Ovary (tissue), 9 donors: Measurements from ENCODE around the gene PGF. TPM values are rescaled to one million over a fixed set of nuclear protein-coding genes. Genes with fewer than 3 reads are reported as not detected.

Experiments used
- DNase-seq, 5 donors: peaks; one replicate each; pipeline ENCODE4 v3.0.0-alpha.2; 2019 to 2020
- H3K27ac ChIP-seq, 2 donors: fragments of 200-600 bp; one replicate each; pipeline versions ENCODE4 v1.5.1 to v1.8.0; 2019 to 2022
- H3K27me3 ChIP-seq: fragments of 200-600 bp; one replicate; pipeline ENCODE4 v1.8.0; 2022
- H3K36me3 ChIP-seq: fragments of 200-600 bp; sonication (generic); one replicate; pipeline ENCODE4 v1.5.1; 2019
- H3K4me1 ChIP-seq: one replicate; pipeline ENCODE4 v1.8.1; 2013; ENCODE audit warnings: mild to moderate bottlenecking, moderate library complexity; ENCODE audit not compliant: insufficient read depth
- H3K4me3 ChIP-seq: fragments of 200-600 bp; sonication (generic); one replicate; pipeline ENCODE4 v1.5.1; 2017
- H3K9me3 ChIP-seq, 2 donors: fragments of 200-600 bp in 1 of 2; sonication (generic) in 1 of 2; one replicate each; pipeline versions ENCODE4 v1.5.1 to v1.8.1; 2013 to 2019; ENCODE audit warnings: mild to moderate bottlenecking in 1 of 2, moderate library complexity in 1 of 2
- CTCF ChIP-seq, 3 donors: fragments of 450-650 bp in 2 of 3; fragments of 200-600 bp in 1 of 3; IDR thresholded peaks; one replicate each; pipeline versions ENCODE4 v1.5.1 to v1.8.0; 2016 to 2022; ENCODE audit warnings: antibody characterized with exemption in 3 of 3, mild to moderate bottlenecking in 1 of 3
- EP300 ChIP-seq: sonication (generic); formaldehyde crosslinking; IDR thresholded peaks from one replicate; pipeline ENCODE4 v1.6.1; 2017; ENCODE audit warnings: antibody characterized with exemption
- POLR2A ChIP-seq: fragments of 450-650 bp; IDR thresholded peaks from one replicate; pipeline ENCODE4 v1.6.1; 2017; ENCODE audit warnings: antibody characterized with exemption, mild to moderate bottlenecking, moderate library complexity
- WGBS, 3 donors: extraction: QIAGEN DNeasy Blood & Tissue Kit in 1 of 3; methylation state at CpG; one replicate each; pipeline versions ENCODE4 v1.1.5 to v1.1.7; 2013 to 2017; 5-methylcytosine and 5-hydroxymethylcytosine counted together
- intact Hi-C, 4 donors: fragments of 100-400 bp; cut with DNase I; formaldehyde crosslinking; loops; one replicate each; pipeline versions ENCODE4 v1.11.0 to v1.15.1; 2022 to 2023
- polyA plus RNA-seq, 2 donors: library from polyadenylated mRNA; stranded (reverse); fragments of 200-250 nt in 1 of 2; fragments of 350-450 nt in 1 of 2; fragmentation: Illumina TruSeq in 1 of 2; extraction: RNeasy Lipid Tissue Mini Kit (QIAGEN cat#74804) in 1 of 2; gene quantifications; one replicate each; pipeline ENCODE4 v1.2.3, GENCODE V29; 2013 to 2014
- total RNA-seq, 7 donors: library from RNA; depleted of rRNA in 2 of 7; stranded (reverse); fragments of >200 nt in 2 of 7; fragmentation: NEBNext Ultra II Directional in 3 of 7; extraction: Animal tissue kit (Norgen Biotek cat#: 25700) in 3 of 7; gene quantifications; one replicate each; pipeline versions ENCODE4 v1.1.0 to v1.2.4, GENCODE V29; 2016 to 2023
- donor health status: DM: no; HTN: no; CAD: no; lungs with moderate emphysema.
- donor health status: DM: no; HTN: no; CAD: no.
- donor health status: Bipolar disorder and iron deficiency.
- donor health status: DM: yes; HTN: yes; CAD: no.
- donor health status: DM: no; HTN: no; CAD: no.
- donor health status: DM: yes; HTN: yes; CAD: no.

PGF gene
- total and polyA plus RNA-seq, 9 donors, result 1.8 to 14.0 (median 4.2) TPM; not detected in 1

GRCh38 chr14:74936731-74937130 lies 18.7 kb downstream of the PGF start:
- H3K36me3 ChIP-seq, result no peaks in the 10 kb centered on the region
- intact Hi-C loops, result no loop called here
- 93 to 95% (median 94%) methylated on average over 8 of the region's 8 CpGs for WGBS, 3 donors
- H3K9me3 ChIP-seq, result no peaks in the 10 kb centered on the region
- no peak overlapping the region for H3K27ac ChIP-seq
- no peaks in the 10 kb centered on the region for H3K27me3 ChIP-seq
- peak in 1 of 5 donors; percentile 3 for DNase-seq
- no peak overlapping the region for H3K4me3 ChIP-seq
- peaks cover 14% of the 10 kb centered on the region for H3K4me1 ChIP-seq
- TF ChIP-seq EP300, result no peak
- no peak for TF ChIP-seq CTCF (IDR thresholded peaks at IDR 0.05)
- no peak for TF ChIP-seq POLR2A

DNA sequence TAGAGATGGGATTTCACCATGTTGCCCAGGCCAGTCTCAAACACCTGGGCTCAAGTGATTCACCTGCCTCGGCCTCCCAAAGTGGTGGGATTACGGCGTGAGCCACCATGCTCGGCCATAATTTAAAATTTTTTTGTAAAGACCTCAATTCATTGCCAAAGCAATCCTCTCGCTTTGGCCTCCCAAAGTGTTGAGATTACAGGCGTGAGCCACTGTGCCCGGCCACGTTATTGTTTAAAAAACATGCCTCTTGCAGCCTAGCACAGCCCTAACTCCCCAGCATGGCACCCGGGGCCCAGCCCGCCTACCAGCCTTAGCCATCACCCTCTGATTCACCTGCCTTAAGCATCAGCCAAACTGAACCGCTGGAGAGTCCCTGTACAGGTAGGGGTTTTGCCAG lies 19.2 kb downstream of the PGF start:
- Histone ChIP-seq H3K4me1 (peaks cover 14% of the 10 kb centered on the region), H3K9me3 (no peaks in the 10 kb centered on the region), H3K27ac (no peak overlapping the region), H3K36me3 (no peaks in the 10 kb centered on the region), H3K4me3 (no peak overlapping the region), H3K27me3 (no peaks in the 10 kb centered on the region)
- WGBS, 3 donors, result 89 to 95% (median 94%) methylated on average over 11 of the region's 11 CpGs
- TF ChIP-seq EP300, result no peak
- no peak for TF ChIP-seq POLR2A
- no peak for TF ChIP-seq CTCF (IDR thresholded peaks at IDR 0.05)
- intact Hi-C loops, result no loop called here
- peak in 1 of 5 donors; percentile 12 for DNase-seq

DNA sequence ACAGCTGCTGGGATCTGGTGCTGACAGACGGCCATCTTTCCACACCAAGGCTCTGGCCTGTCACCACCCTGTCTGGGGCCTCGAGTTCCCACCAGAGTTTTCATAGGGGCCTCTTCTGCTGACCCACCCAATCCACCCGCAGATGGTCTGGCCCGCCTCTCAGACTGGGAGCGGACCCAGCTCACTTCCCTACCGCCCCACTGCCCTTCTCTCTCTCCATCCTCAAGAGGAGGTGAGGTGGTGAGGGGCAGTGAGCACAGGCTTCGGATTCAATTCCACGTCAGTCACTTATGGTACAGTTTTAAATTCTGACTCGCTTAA lies 20.1 kb downstream of the PGF start:
- intact Hi-C loops, result no loop called here
- Histone ChIP-seq H3K36me3 (no peaks in the 10 kb centered on the region), H3K27me3 (no peaks in the 10 kb centered on the region), H3K27ac (no peak overlapping the region), H3K4me3 (no peak overlapping the region), H3K9me3 (no peaks in the 10 kb centered on the region), H3K4me1 (peaks cover 13% of the 10 kb centered on the region)
- peak in 1 of 5 donors; percentile 26 for DNase-seq
- WGBS, 3 donors, result 76 to 89% (median 77%) methylated on average over 9 of the region's 9 CpGs
- TF ChIP-seq POLR2A (no peak), CTCF (IDR thresholded peaks at IDR 0.05) (no peak), EP300 (no peak)

DNA sequence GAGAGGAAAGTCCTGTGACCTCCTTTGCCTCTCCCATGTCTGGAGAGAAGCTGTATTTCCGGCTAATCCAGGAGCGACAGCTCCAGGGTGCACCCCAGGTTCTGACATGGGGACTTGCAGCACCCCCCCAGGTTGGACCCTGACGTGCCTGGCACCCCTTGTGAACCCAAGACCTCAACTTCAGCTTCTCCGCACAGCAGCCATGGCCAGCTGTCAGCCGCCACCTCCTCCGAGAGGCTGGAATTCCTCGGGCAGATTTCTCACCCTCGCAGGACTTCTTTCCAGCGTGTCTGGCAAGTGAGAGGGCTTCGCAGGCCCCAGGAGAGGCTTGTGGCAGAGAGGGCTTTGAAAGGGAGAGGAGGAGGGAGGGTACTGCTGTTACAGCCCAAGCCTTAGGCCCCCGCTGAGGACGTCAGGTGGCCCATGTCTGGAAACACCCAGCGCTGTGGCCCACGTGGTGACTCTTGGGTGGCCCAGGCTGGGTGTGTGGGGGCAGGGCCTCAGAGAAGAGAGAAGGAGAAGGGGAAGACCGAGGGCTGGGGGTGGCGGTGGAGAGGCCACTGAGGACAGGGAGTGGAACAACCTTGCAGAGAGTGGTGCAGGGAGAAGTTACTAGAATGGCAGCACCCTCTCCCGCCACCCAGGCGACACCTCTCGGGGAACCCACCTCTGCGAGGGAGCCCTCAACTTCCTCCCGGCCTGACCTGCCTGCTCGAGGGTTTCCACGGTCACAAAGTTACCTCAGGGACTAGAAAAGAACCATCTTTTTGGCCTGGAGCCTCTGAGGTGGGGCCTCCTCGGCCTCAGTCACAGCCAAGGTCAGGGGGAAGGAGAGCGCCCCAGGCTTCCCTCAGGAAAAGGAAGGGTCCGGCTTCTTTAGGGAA lies 20.7 kb downstream of the PGF start:
- Histone ChIP-seq H3K27ac (no peak overlapping the region), H3K9me3 (no peaks in the 10 kb centered on the region), H3K4me1 (peaks cover 7% of the 10 kb centered on the region), H3K27me3 (no peaks in the 10 kb centered on the region), H3K4me3 (no peak overlapping the region), H3K36me3 (no peaks in the 10 kb centered on the region)
- DNase-seq, result peak in 1 of 5 donors; percentile 34
- 47 to 55% (median 48%) methylated on average over 26 of the region's 26 CpGs for WGBS, 3 donors
- no peak for TF ChIP-seq EP300
- no peak for TF ChIP-seq CTCF (IDR thresholded peaks at IDR 0.05)
- TF ChIP-seq POLR2A, result no peak
- intact Hi-C loops, result no loop called here
